Trophoblast cell (in vitro differentiated cells and primary cell): ENCODE results near the gene SART1.

ENCODE experiments used
- DNase-seq, 2 donors: peaks; one replicate each; pipeline ENCODE4 v3.0.0-alpha.2; 2016
- H2AFZ ChIP-seq: 2 replicates; pipeline ENCODE4 v1.6.1; 2013; ENCODE audit warnings: low read length, moderate library complexity, mild to moderate bottlenecking; ENCODE audit not compliant: insufficient read depth, poor library complexity
- H2AK5ac ChIP-seq: 2 replicates; pipeline ENCODE4 v1.6.1; 2013; ENCODE audit warnings: mild to moderate bottlenecking, low read length
- H2BK120ac ChIP-seq: 2 replicates; pipeline ENCODE4 v1.6.1; 2013; ENCODE audit warnings: low read length, mild to moderate bottlenecking, moderate library complexity; ENCODE audit not compliant: insufficient read depth, poor library complexity
- H2BK12ac ChIP-seq: 2 replicates; pipeline ENCODE4 v1.6.1; 2013; ENCODE audit warnings: mild to moderate bottlenecking, low read length, moderate library complexity
- H2BK5ac ChIP-seq: 2 replicates; pipeline ENCODE4 v1.6.1; 2013; ENCODE audit warnings: low read length, low read depth, moderate library complexity, mild to moderate bottlenecking; ENCODE audit not compliant: poor library complexity
- H3K14ac ChIP-seq: 2 replicates; pipeline ENCODE4 v1.6.1; 2013; ENCODE audit warnings: mild to moderate bottlenecking, low read length
- H3K18ac ChIP-seq: 2 replicates; pipeline ENCODE4 v1.6.1; 2013; ENCODE audit warnings: mild to moderate bottlenecking, low read length
- H3K23ac ChIP-seq: 2 replicates; pipeline ENCODE4 v1.6.1; 2013; ENCODE audit warnings: low read length
- H3K27ac ChIP-seq: 2 replicates; pipeline ENCODE4 v1.5.1; 2013; ENCODE audit warnings: low read depth, mild to moderate bottlenecking, inconsistent platforms, low read length, moderate library complexity
- H3K27me3 ChIP-seq: 2 replicates; pipeline ENCODE4 v1.6.1; 2013; ENCODE audit warnings: inconsistent platforms, mild to moderate bottlenecking, low read length, moderate library complexity; ENCODE audit not compliant: insufficient read depth
- H3K36me3 ChIP-seq, 2 experiments: 1 replicate in 1 of 2; 2 replicates in 1 of 2; pipeline ENCODE4 v1.6.1; 2013; ENCODE audit warnings: low read length in 2 of 2, mild to moderate bottlenecking in 2 of 2, moderate library complexity in 1 of 2; ENCODE audit not compliant: insufficient read depth in 2 of 2, control insufficient read depth in 1 of 2
- H3K4ac ChIP-seq: 2 replicates; pipeline ENCODE4 v1.6.1; 2013; ENCODE audit warnings: low read depth, mild to moderate bottlenecking, low read length, moderate library complexity
- H3K4me1 ChIP-seq, 2 experiments: 1 replicate in 1 of 2; 2 replicates in 1 of 2; pipeline ENCODE4 v1.6.1; 2013; ENCODE audit warnings: low read length in 2 of 2, mild to moderate bottlenecking in 2 of 2, moderate library complexity in 1 of 2; ENCODE audit not compliant: insufficient read depth in 2 of 2, control insufficient read depth in 1 of 2
- H3K4me2 ChIP-seq: 2 replicates; pipeline ENCODE4 v1.6.1; 2013; ENCODE audit warnings: inconsistent platforms, mild to moderate bottlenecking, low read length, moderate library complexity
- H3K4me3 ChIP-seq: 2 replicates; pipeline ENCODE4 v1.5.1; 2013; ENCODE audit warnings: mild to moderate bottlenecking, low read depth, low read length, inconsistent platforms
- H3K79me1 ChIP-seq: one replicate; pipeline ENCODE4 v1.6.1; 2013; ENCODE audit warnings: low read length
- H3K79me2 ChIP-seq: 2 replicates; pipeline ENCODE4 v1.6.1; 2013; ENCODE audit warnings: low read length, mild to moderate bottlenecking; ENCODE audit not compliant: control insufficient read depth, insufficient read depth, poor library complexity
- H3K9ac ChIP-seq: 2 replicates; pipeline ENCODE4 v1.6.1; 2013; ENCODE audit warnings: mild to moderate bottlenecking, low read length
- H3K9me3 ChIP-seq: 2 replicates; pipeline ENCODE4 v1.6.1; 2013; ENCODE audit warnings: low read depth, mild to moderate bottlenecking, control low read depth, inconsistent platforms, low read length; ENCODE audit not compliant: insufficient read depth
- H4K12ac ChIP-seq: 2 replicates; pipeline ENCODE4 v1.6.1; 2013; ENCODE audit warnings: low read depth, mild to moderate bottlenecking, low read length, moderate library complexity
- H4K8ac ChIP-seq: 2 replicates; pipeline ENCODE4 v1.6.1; 2013; ENCODE audit warnings: low read depth, mild to moderate bottlenecking, low read length, moderate library complexity
- H4K91ac ChIP-seq: one replicate; pipeline ENCODE4 v1.6.1; 2013; ENCODE audit warnings: low read depth, mild to moderate bottlenecking, low read length, moderate library complexity
- WGBS: extraction: QIAGEN DNeasy Blood & Tissue Kit; methylation state at CpG from one replicate; pipeline ENCODE4 v1.1.7; 2013; ENCODE audit warnings: missing lambda C conversion rate; ENCODE audit not compliant: insufficient read length, insufficient coverage; ENCODE audit errors: extremely low coverage; 5-methylcytosine and 5-hydroxymethylcytosine counted together

SART1 gene

DNA sequence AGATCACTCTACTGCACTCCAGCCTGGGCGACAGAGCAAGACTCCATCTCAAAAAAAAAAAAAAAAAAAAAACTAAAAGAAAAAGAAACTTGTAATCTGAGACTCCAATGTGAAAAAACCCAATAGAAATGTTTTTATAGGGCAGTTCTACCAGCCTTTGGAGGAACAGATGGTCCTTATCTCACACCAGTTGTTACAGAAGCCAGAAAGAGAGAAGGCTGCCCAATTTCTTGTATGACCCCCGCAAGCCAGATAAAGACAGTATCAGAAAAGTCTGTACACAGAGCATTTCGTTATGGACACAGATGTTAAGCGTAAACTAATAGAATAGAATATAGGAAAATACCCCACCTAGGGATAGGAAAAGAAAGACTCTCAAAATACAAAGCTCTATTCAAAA lies 27.5 kb upstream of the SART1 start:
- H2AK5ac ChIP-seq: no peak overlapping the region
- DNase-seq: no peak
- H3K36me3 ChIP-seq: no peaks in the 10 kb centered on the region
- H2AFZ ChIP-seq: no peak overlapping the region
- H3K4me2 ChIP-seq: no peak overlapping the region
- H2BK5ac ChIP-seq: no peak overlapping the region
- no peak overlapping the region for H3K23ac ChIP-seq
- H3K14ac ChIP-seq: no peak overlapping the region
- no peak overlapping the region for H2BK12ac ChIP-seq
- no peak overlapping the region for H4K8ac ChIP-seq
- no peaks in the 10 kb centered on the region for H3K27me3 ChIP-seq
- H3K4me1 ChIP-seq: no peaks in the 10 kb centered on the region
- no peak overlapping the region for H3K27ac ChIP-seq
- no peak overlapping the region for H2BK120ac ChIP-seq
- no peak overlapping the region for H3K9ac ChIP-seq
- H3K4me3 ChIP-seq: no peak overlapping the region
- no peak overlapping the region for H4K12ac ChIP-seq
- no peaks in the 10 kb centered on the region for H3K9me3 ChIP-seq
- H3K18ac ChIP-seq: no peak overlapping the region
- H3K79me2 ChIP-seq: no peaks in the 10 kb centered on the region
- no CpG with 5 or more reads among the region's 4 CpGs for WGBS
- H4K91ac ChIP-seq: no peak overlapping the region
- no peaks in the 10 kb centered on the region for H3K79me1 ChIP-seq
- no peak overlapping the region for H3K4ac ChIP-seq

DNA sequence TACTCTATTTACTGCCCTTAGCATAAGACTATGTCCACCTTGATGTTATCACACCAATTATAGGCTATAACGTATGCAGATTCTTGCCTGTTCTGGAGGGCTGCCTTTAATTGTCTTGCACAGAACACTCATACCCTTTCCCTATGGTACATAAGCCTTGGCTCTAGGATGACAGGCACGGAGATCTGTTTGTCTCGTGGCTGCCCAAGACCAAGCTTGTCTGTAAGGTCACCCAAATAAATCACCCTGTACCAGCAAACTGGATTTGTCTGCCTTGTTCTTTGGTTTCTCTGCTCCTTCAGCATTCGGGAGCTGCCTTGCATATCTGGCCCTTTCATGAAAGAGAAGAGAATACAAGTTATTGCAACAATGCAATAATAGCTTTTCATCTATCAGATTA lies 23.8 kb upstream of the SART1 start:
- Histone ChIP-seq H3K27me3 (no peaks in the 10 kb centered on the region), H2BK12ac (no peak overlapping the region), H3K18ac (no peak overlapping the region), H2BK5ac (no peak overlapping the region), H4K91ac (no peak overlapping the region), H4K8ac (no peak overlapping the region), H3K9me3 (no peaks in the 10 kb centered on the region), H3K4ac (no peak overlapping the region), H3K79me2 (no peaks in the 10 kb centered on the region), H3K79me1 (no peaks in the 10 kb centered on the region), H3K36me3 (no peaks in the 10 kb centered on the region), H4K12ac (no peak overlapping the region), H2AFZ (no peak overlapping the region), H2AK5ac (no peak overlapping the region), H2BK120ac (no peak overlapping the region), H3K4me1 (no peaks in the 10 kb centered on the region), H3K23ac (no peak overlapping the region), H3K4me3 (no peak overlapping the region), H3K9ac (no peak overlapping the region), H3K4me2 (no peak overlapping the region), H3K14ac (no peak overlapping the region), H3K27ac (no peak overlapping the region)
- WGBS: no CpG with 5 or more reads among the region's 4 CpGs
- peak in 1 of 2 donors; percentile 21 for DNase-seq

DNA sequence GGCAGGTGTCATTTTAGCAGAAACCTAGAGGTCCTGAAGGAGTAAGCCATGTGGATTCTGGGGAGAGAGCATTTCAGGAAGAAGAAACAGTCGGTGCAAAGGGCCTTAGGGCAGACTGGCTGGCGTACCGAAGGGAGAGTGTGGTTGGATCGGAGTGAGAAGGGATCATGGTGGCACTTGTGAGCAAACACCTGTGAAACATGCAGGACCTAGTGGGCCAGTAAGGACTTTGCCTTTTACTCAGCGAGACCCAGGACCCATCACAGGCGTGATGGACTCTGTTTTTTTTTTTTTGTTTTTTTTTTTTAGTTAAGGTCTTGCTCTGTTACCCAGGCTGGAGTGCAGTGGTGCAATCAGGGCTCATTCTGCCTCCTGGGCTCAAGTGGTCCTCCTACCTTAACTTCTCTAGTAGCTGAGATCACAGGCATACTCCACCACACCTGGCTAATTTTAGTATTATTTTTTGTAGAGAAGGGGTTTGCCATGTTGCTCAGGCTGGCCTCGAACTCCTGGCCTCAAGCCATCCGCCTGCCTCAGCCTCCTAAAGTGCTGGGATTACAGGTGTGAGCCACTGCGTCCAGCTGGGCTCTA lies 19.7 kb upstream of the SART1 start:
- H2BK120ac ChIP-seq: no peak overlapping the region
- H2AK5ac ChIP-seq: no peak overlapping the region
- H3K4me2 ChIP-seq: no peak overlapping the region
- H3K4ac ChIP-seq: no peak overlapping the region
- H3K23ac ChIP-seq: no peak overlapping the region
- no peak overlapping the region for H3K4me3 ChIP-seq
- no peaks in the 10 kb centered on the region for H3K4me1 ChIP-seq
- no peaks in the 10 kb centered on the region for H3K36me3 ChIP-seq
- no peak overlapping the region for H2BK5ac ChIP-seq
- no peak overlapping the region for H2BK12ac ChIP-seq
- no peak overlapping the region for H4K12ac ChIP-seq
- no peaks in the 10 kb centered on the region for H3K79me1 ChIP-seq
- H4K91ac ChIP-seq: no peak overlapping the region
- no peaks in the 10 kb centered on the region for H3K9me3 ChIP-seq
- H3K18ac ChIP-seq: no peak overlapping the region
- no peak overlapping the region for H3K27ac ChIP-seq
- H3K27me3 ChIP-seq: no peaks in the 10 kb centered on the region
- no CpG with 5 or more reads among the region's 9 CpGs for WGBS
- no peak overlapping the region for H4K8ac ChIP-seq
- no peak for DNase-seq
- H2AFZ ChIP-seq: no peak overlapping the region
- H3K79me2 ChIP-seq: no peaks in the 10 kb centered on the region
- no peak overlapping the region for H3K9ac ChIP-seq
- H3K14ac ChIP-seq: no peak overlapping the region

DNA sequence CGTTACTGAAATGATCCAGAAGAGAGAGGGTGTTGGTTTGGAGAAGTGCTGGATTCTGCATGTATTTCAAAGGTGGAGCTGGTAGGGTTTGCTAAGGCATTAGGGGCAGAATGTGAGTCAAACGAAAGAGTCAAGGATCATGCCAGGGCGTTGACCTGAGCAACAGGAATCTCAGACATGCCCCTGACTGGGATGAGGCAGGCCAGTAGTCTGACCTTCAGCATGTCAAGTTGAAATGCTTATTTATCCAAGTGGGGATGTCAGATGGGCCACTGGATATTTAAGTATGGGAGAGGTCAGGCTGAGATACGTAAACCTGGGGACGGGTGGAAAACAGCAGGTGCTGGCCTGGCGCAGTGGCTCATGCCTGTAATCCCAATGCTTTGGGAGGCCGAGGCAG lies 19.0 kb upstream of the SART1 start:
- H2BK12ac ChIP-seq: no peak overlapping the region
- H2AFZ ChIP-seq: no peak overlapping the region
- no peak overlapping the region for H3K27ac ChIP-seq
- H2BK120ac ChIP-seq: no peak overlapping the region
- H3K23ac ChIP-seq: no peak overlapping the region
- no peaks in the 10 kb centered on the region for H3K4me1 ChIP-seq
- H4K91ac ChIP-seq: no peak overlapping the region
- H3K79me2 ChIP-seq: no peaks in the 10 kb centered on the region
- no peak overlapping the region for H2BK5ac ChIP-seq
- no peaks in the 10 kb centered on the region for H3K79me1 ChIP-seq
- no peaks in the 10 kb centered on the region for H3K36me3 ChIP-seq
- H3K9ac ChIP-seq: no peak overlapping the region
- no CpG with 5 or more reads among the region's 7 CpGs for WGBS
- no peak overlapping the region for H2AK5ac ChIP-seq
- H3K4ac ChIP-seq: no peak overlapping the region
- no peak overlapping the region for H3K4me2 ChIP-seq
- no peak overlapping the region for H4K8ac ChIP-seq
- no peak overlapping the region for H3K18ac ChIP-seq
- H3K9me3 ChIP-seq: no peaks in the 10 kb centered on the region
- no peak for DNase-seq
- H3K14ac ChIP-seq: no peak overlapping the region
- no peak overlapping the region for H4K12ac ChIP-seq
- no peaks in the 10 kb centered on the region for H3K27me3 ChIP-seq
- H3K4me3 ChIP-seq: no peak overlapping the region
